Activated T-helper 2 cell treated with anti-CD3 and anti-CD28 coated beads, Interferon-gamma antibody, Interleukin-2, Interleukin-4, amounts not matched to agents 10 μg/mL and 5 μg/mL and 100 μg/mL, durations not matched to agents 14 hours and 24 hours and 36 hours (primary cell): ENCODE data around the gene ARSB. TPM values are rescaled to one million over a fixed set of nuclear protein-coding genes. Genes with fewer than 3 reads are reported as not detected.
A peak's percentile ranks its signal among the peaks of the same experiment; 100 is the strongest.
"Not testable (repeated sequence)": the region's sequence is repeated elsewhere in the genome, so short reads cannot be mapped to it uniquely, and the experiment has no call there.

Source experiments
- DNase-seq: peaks from one replicate; pipeline ENCODE4 v3.0.0; 2021; ENCODE audit warnings: low spot score
- H3K27ac Mint-ChIP-seq: one replicate; pipeline ENCODE4 v1.8.0; 2021; ENCODE audit warnings: mixed read lengths
- H3K27me3 Mint-ChIP-seq: one replicate; pipeline ENCODE4 v1.8.0; 2021; ENCODE audit warnings: low read depth, mixed read lengths
- H3K36me3 Mint-ChIP-seq: one replicate; pipeline ENCODE4 v1.8.0; 2021; ENCODE audit warnings: low read depth, mixed read lengths
- H3K4me1 Mint-ChIP-seq: one replicate; pipeline ENCODE4 v1.8.0; 2021; ENCODE audit warnings: low read depth, mixed read lengths
- H3K4me3 Mint-ChIP-seq: one replicate; pipeline ENCODE4 v1.8.0; 2021; ENCODE audit warnings: low read depth, mild to moderate bottlenecking, moderate library complexity, mixed read lengths
- H3K9me3 Mint-ChIP-seq: one replicate; pipeline ENCODE4 v1.8.0; 2021; ENCODE audit warnings: mixed read lengths
- intact Hi-C: fragments of 100-400 bp; cut with micrococcal nuclease; formaldehyde crosslinking; loops from one replicate; pipeline ENCODE4 v1.15.1; 2023
- total RNA-seq: library from RNA; stranded (reverse); gene quantifications from 2 replicates; pipeline ENCODE4 v1.2.3, GENCODE V29; 2022

The ARSB gene
- total RNA-seq, 1 donor from 2014 or later, result 19.6 TPM

GRCh38 chr5:78985725-78986223 lies 664 bp upstream of the ARSB start:
- Mint-ChIP-seq H3K9me3 (no peaks in the 10 kb centered on the region), H3K27me3 (no peaks in the 10 kb centered on the region), H3K4me1 (peaks cover 36% of the 10 kb centered on the region), H3K27ac (peak overlapping the region; percentile 98), H3K36me3 (peaks cover 3% of the 10 kb centered on the region), H3K4me3 (peak overlapping the region; percentile 90)
- peak; percentile 53 for DNase-seq
- intact Hi-C loops, result loop anchor here (1.0 to 10.0 kb wide), 4 partner anchors 8 to 999 kb away; no protein-coding TSS in a partner anchor

- Mint-ChIP-seq H3K4me3 (peak overlapping the region; percentile 85), H3K36me3 (peaks cover 5% of the 10 kb centered on the region), H3K27me3 (no peaks in the 10 kb centered on the region), H3K27ac (peak overlapping the region; percentile 87), H3K4me1 (peaks cover 44% of the 10 kb centered on the region), H3K9me3 (no peaks in the 10 kb centered on the region)
- intact Hi-C loops, result loop anchor here (1.0 to 10.0 kb wide), 5 partner anchors 9 to 1000 kb away; no protein-coding TSS in a partner anchor
- DNase-seq, result peak; percentile 80
Measured at GRCh38 chr5:78984439-78985115, 533 bp downstream of the ARSB start.

- Mint-ChIP-seq H3K27me3 (no peaks in the 10 kb centered on the region), H3K27ac (peak overlapping the region; percentile 87), H3K4me1 (peaks cover 51% of the 10 kb centered on the region), H3K36me3 (peaks cover 12% of the 10 kb centered on the region), H3K9me3 (no peaks in the 10 kb centered on the region), H3K4me3 (peak overlapping the region; percentile 85)
- intact Hi-C loops, result loop anchor here (1.0 to 10.0 kb wide), 4 partner anchors 31 to 1001 kb away; no protein-coding TSS in a partner anchor
- DNase-seq, result no peak
Measured at GRCh38 chr5:78983601-78984438, 1.3 kb downstream of the ARSB start.

DNA sequence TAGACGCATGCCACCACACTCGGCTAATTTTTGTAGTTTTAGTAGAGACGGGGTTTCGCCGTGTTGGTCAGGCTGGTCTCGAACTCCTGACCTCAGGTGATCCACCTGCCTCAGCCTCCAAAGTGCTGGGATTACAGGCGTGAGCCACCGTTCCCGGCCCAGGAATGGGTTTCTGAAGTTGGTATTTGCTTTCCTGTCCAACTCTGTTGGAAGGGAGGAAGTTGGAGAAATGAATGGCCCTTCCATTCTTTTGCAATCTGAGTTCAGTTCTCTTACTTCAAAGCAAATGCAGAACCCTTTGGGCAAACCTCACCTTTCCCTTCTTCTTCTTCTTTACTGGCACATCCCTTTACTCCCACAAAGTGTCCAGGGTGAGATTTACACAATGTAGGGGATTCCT lies 1.9 kb downstream of the ARSB start:
- peak overlapping the region; percentile 85 for H3K4me3 Mint-ChIP-seq
- H3K27me3 Mint-ChIP-seq, H3K27ac Mint-ChIP-seq, DNase-seq, H3K9me3 Mint-ChIP-seq: not testable (repeated sequence)
- intact Hi-C loops, result loop anchor here (10.0 kb wide), 1 partner anchor 1002 kb away; no protein-coding TSS in a partner anchor
- peaks cover 12% of the 10 kb centered on the region for H3K36me3 Mint-ChIP-seq
- peaks cover 50% of the 10 kb centered on the region for H3K4me1 Mint-ChIP-seq

GRCh38 chr5:78979909-78980308 lies 5.2 kb downstream of the ARSB start:
- H3K9me3 Mint-ChIP-seq, result no peaks in the 10 kb centered on the region
- intact Hi-C loops, result loop anchor here (10.0 kb wide), 1 partner anchor 1005 kb away; no protein-coding TSS in a partner anchor
- DNase-seq, result no peak
- peak overlapping the region; percentile 49 for H3K27ac Mint-ChIP-seq
- H3K36me3 Mint-ChIP-seq, result peaks cover 12% of the 10 kb centered on the region
- H3K4me1 Mint-ChIP-seq, result peaks cover 39% of the 10 kb centered on the region
- no peak overlapping the region for H3K4me3 Mint-ChIP-seq
- peaks cover 2% of the 10 kb centered on the region for H3K27me3 Mint-ChIP-seq

GRCh38 chr5:78979117-78979742 lies 5.9 kb downstream of the ARSB start:
- Mint-ChIP-seq H3K4me3 (no peak overlapping the region), H3K4me1 (peaks cover 39% of the 10 kb centered on the region), H3K9me3 (no peaks in the 10 kb centered on the region), H3K36me3 (peaks cover 12% of the 10 kb centered on the region), H3K27me3 (peaks cover 2% of the 10 kb centered on the region), H3K27ac (peak overlapping the region; percentile 49)
- DNase-seq, result no peak
- intact Hi-C loops, result no loop called here

- H3K36me3 Mint-ChIP-seq, result peaks cover 9% of the 10 kb centered on the region
- DNase-seq, result no peak
- intact Hi-C loops, result no loop called here
- peaks cover 15% of the 10 kb centered on the region for H3K4me1 Mint-ChIP-seq
- no peak overlapping the region for H3K27ac Mint-ChIP-seq
- H3K27me3 Mint-ChIP-seq, result peaks cover 2% of the 10 kb centered on the region
- H3K9me3 Mint-ChIP-seq, result no peaks in the 10 kb centered on the region
- H3K4me3 Mint-ChIP-seq, result no peak overlapping the region
Measured at GRCh38 chr5:78975035-78975434, 10.1 kb downstream of the ARSB start.

- no peak for DNase-seq
- peaks cover 7% of the 10 kb centered on the region for H3K36me3 Mint-ChIP-seq
- H3K9me3 Mint-ChIP-seq, result no peaks in the 10 kb centered on the region
- H3K27ac Mint-ChIP-seq, result no peak overlapping the region
- intact Hi-C loops, result no loop called here
- H3K27me3 Mint-ChIP-seq, result peaks cover 2% of the 10 kb centered on the region
- peaks cover 11% of the 10 kb centered on the region for H3K4me1 Mint-ChIP-seq
- H3K4me3 Mint-ChIP-seq, result no peak overlapping the region
Measured at GRCh38 chr5:78974601-78975000, 10.5 kb downstream of the ARSB start.

GRCh38 chr5:78974011-78974410 lies 11.1 kb downstream of the ARSB start:
- Mint-ChIP-seq H3K27ac (no peak overlapping the region), H3K36me3 (peaks cover 2% of the 10 kb centered on the region), H3K4me3 (no peak overlapping the region), H3K27me3 (peaks cover 2% of the 10 kb centered on the region), H3K9me3 (no peaks in the 10 kb centered on the region), H3K4me1 (peaks cover 5% of the 10 kb centered on the region)
- intact Hi-C loops, result no loop called here
- no peak for DNase-seq

DNA sequence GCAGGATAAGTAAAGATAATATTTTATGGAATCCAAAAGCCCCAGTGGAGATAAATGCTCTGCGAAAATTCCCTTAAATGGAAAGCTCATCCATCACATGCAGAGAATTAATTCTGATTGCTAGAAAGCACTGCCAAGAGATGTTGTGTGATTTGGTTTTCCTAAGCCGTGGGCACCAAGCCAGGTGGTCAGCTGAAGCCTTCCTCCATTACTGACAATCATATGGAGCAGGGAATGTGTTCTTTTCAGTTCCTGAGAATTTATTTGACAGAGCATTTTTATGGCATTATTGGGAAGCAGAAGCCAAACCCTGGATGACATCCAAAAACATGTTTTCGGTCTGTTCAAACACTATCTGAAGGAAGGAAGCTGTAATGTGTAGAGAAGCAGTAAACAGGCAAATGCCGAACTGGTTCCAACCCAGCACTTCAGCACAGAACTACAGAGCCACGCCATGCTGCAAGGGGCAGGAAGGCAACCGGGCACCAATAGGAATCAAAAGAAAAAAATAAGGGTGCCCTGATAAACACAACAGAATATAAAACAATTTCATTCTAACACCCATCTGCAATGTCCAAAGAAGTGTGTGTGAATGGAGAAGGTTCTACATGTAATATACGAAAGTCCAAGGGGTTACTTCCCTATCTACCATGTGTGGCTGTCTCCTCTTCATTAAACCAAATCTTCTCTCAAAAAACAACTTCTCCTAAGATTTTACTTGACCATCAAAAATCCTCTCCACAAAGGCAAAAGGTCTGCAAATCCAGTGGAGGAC lies 12.3 kb downstream of the ARSB start:
- H3K27me3 Mint-ChIP-seq, result peaks cover 2% of the 10 kb centered on the region
- H3K4me3 Mint-ChIP-seq, result no peak overlapping the region
- peaks cover 2% of the 10 kb centered on the region for H3K4me1 Mint-ChIP-seq
- H3K9me3 Mint-ChIP-seq, result no peaks in the 10 kb centered on the region
- peaks cover 3% of the 10 kb centered on the region for H3K36me3 Mint-ChIP-seq
- H3K27ac Mint-ChIP-seq, result no peak overlapping the region
- no peak for DNase-seq
- intact Hi-C loops, result no loop called here

DNA sequence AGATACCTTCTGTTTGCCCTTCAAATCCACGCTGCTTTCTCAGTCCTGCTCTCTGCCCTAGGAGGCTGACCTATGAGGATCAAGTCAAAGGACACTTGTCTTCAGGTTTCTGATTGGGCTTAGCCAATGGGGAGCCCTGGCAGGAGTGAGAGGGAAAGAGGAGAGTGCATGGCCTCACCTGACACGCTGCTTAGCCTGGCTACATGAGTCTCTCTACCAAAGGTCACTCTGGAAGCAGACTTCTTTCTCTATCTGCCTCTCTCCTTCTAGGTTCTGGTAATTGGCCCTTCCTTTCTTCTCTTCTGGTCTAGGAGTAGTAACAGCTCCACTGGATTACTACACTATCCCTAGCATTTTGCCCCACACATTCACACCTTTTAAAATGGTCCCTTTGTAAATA lies 13.1 kb downstream of the ARSB start:
- peaks cover 2% of the 10 kb centered on the region for H3K4me1 Mint-ChIP-seq
- H3K27ac Mint-ChIP-seq, result no peak overlapping the region
- H3K36me3 Mint-ChIP-seq, result peaks cover 10% of the 10 kb centered on the region
- intact Hi-C loops, result no loop called here
- DNase-seq, result no peak
- H3K27me3 Mint-ChIP-seq, result peaks cover 2% of the 10 kb centered on the region
- no peaks in the 10 kb centered on the region for H3K9me3 Mint-ChIP-seq
- H3K4me3 Mint-ChIP-seq, result no peak overlapping the region

DNA sequence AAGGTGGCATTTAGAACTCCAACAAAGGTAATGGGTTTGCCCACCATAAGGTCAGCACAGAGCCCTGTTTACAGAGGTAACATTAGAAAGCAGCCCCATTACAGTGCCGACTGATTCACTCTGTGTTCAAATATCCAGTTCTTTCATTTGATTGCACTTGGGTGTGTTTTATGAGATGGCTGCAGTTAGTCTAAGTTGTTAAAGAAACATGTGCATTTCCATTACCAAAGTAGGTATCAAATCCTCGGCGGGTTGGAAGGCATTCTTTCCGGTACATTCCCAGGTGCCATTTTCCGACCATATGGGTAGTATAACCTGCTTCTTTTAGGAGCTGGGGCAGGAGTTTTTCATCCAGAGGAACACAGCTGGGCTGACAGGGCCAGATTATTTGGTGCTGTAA lies 16.3 kb downstream of the ARSB start:
- Mint-ChIP-seq H3K4me1 (no peaks in the 10 kb centered on the region), H3K9me3 (no peaks in the 10 kb centered on the region), H3K4me3 (no peak overlapping the region), H3K27ac (no peak overlapping the region), H3K36me3 (peaks cover 22% of the 10 kb centered on the region), H3K27me3 (no peaks in the 10 kb centered on the region)
- intact Hi-C loops, result no loop called here
- DNase-seq, result no peak
